NCI-H524 treated with DMSO at 0.1 percent for 48 hours (cell line): ENCODE results near the gene YY2.
"Not testable (repeated sequence)": the region's sequence is repeated elsewhere in the genome, so short reads cannot be mapped to it uniquely, and the experiment has no call there.

Experiments used
- DNase-seq: peaks from one replicate; lab custom pipeline; 2025; lab: John Stamatoyannopoulos, UW

Gene YY2

GRCh38 chrX:21855937-21856415 is at the start of gene YY2:
Gene YY2, plus strand, starts transcription at chrX:21855987. Its CDS starts 498 bp downstream, at chrX:21856485.
- no peak for DNase-seq

GRCh38 chrX:21806691-21807090 is 49.1 kb upstream of the YY2 start:
- no peak for DNase-seq

GRCh38 chrX:21811832-21812231 is 44.0 kb upstream of the YY2 start:
- no peak for DNase-seq

- DNase-seq: no peak
Measured at GRCh38 chrX:21812628-21813027, 43.2 kb upstream of the YY2 start.

GRCh38 chrX:21813612-21814368 is 42.0 kb upstream of the YY2 start:
- DNase-seq: no peak

- peak; percentile 70 for DNase-seq
Measured at GRCh38 chrX:21816136-21816535, 39.7 kb upstream of the YY2 start.

- DNase-seq: not testable (repeated sequence)
Measured at GRCh38 chrX:21820170-21820569, 35.6 kb upstream of the YY2 start.

- no peak for DNase-seq
Measured at GRCh38 chrX:21821875-21822274, 33.9 kb upstream of the YY2 start.

- DNase-seq: no peak
Measured at GRCh38 chrX:21831496-21831895, 24.3 kb upstream of the YY2 start.

GRCh38 chrX:21837056-21837455 is 18.7 kb upstream of the YY2 start:
- no peak for DNase-seq

GRCh38 chrX:21838937-21839333 is 16.9 kb upstream of the YY2 start:
- DNase-seq: no peak

- DNase-seq: peak; percentile 46
Measured at GRCh38 chrX:21839334-21840192, 16.2 kb upstream of the YY2 start, which contains the start of gene MBTPS2. Gene MBTPS2, plus strand, starts transcription at chrX:21839617. Its CDS starts 118 bp downstream, at chrX:21839735.

GRCh38 chrX:21840193-21840545 is 15.6 kb upstream of the YY2 start:
- no peak for DNase-seq

- no peak for DNase-seq
Measured at GRCh38 chrX:21843179-21843578, 12.6 kb upstream of the YY2 start.

- no peak for DNase-seq
Measured at GRCh38 chrX:21845096-21845495, 10.7 kb upstream of the YY2 start.

- DNase-seq: peak; percentile 87
Measured at GRCh38 chrX:21847342-21847741, 8.4 kb upstream of the YY2 start.

GRCh38 chrX:21853578-21853977 is 2.2 kb upstream of the YY2 start:
- no peak for DNase-seq

- DNase-seq: no peak
Measured at GRCh38 chrX:21856504-21856903, 717 bp downstream of the YY2 start.

GRCh38 chrX:21863241-21863640 is 7.5 kb downstream of the YY2 start:
- DNase-seq: no peak

GRCh38 chrX:21865436-21865835 is 9.6 kb downstream of the YY2 start:
- DNase-seq: no peak

- DNase-seq: no peak
Measured at GRCh38 chrX:21870494-21870893, 14.7 kb downstream of the YY2 start.

GRCh38 chrX:21873063-21873775 is 17.4 kb downstream of the YY2 start:
- no peak for DNase-seq
